GM13976 (cell line): ENCODE measurements around the gene HOXB9.

Experiments used
- DNase-seq: peaks from one replicate; pipeline ENCODE4 v3.0.0; 2012; ENCODE audit warnings: low spot score
- CTCF ChIP-seq: IDR thresholded peaks from 2 replicates; pipeline ENCODE4 v1.5.1; 2012; ENCODE audit warnings: borderline replicate concordance, mild to moderate bottlenecking; ENCODE audit not compliant: insufficient read depth; ENCODE audit errors: extremely low read depth, missing control alignments, control extremely low read depth
- in situ Hi-C: fragments of 300-500 bp; cut with MboI; formaldehyde crosslinking; loops from one replicate; pipeline ENCODE4 v1.12.0; 2022; ENCODE audit warnings: low sequenced_read_pairs, mixed read lengths, inconsistent platforms; ENCODE audit not compliant: unreplicated experiment

The HOXB9 gene

DNA sequence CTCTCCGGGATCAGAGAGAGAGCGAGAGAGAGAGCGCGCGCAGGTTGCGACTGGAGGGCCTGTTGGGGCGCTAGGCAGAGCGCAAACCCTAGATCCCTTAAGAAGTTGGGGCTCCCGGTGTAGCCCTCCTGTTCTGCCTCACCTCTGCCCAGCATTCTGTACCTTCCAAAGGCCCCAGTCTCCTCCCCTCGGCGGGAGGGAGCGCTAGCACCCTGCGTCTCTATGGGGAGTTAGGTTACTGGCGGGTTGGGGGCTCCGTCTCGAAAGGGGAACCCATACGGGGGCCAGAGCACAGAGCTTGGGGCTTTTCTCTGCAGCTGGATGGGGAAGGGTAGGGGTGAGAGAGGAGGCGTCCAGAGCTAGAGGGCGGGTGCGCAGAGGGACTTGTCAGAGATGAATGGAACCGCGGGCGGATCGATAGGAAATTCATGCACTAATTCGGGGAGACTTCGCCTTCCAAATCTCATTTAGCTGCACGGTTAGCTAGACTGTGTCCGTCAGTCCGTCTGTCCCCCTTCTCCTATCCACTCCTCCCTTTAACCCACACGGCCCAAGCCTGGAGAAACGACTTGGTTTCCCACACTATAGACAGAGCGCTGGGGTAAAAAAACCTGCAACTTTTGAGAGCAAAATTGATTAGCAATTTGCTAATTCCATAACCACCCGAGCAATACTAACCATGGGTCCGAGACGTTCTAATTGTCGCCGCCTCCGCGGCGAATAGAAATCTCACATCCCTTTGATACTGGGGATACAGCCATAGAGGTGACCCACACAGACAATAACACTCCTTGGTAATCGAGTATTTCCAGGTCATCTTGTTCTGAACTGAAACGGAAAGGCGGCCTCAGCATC, 47.3 kb downstream of the HOXB9 start:
- in situ Hi-C loops = no loop called here
- no peak for TF ChIP-seq CTCF
- no peak for DNase-seq

DNA sequence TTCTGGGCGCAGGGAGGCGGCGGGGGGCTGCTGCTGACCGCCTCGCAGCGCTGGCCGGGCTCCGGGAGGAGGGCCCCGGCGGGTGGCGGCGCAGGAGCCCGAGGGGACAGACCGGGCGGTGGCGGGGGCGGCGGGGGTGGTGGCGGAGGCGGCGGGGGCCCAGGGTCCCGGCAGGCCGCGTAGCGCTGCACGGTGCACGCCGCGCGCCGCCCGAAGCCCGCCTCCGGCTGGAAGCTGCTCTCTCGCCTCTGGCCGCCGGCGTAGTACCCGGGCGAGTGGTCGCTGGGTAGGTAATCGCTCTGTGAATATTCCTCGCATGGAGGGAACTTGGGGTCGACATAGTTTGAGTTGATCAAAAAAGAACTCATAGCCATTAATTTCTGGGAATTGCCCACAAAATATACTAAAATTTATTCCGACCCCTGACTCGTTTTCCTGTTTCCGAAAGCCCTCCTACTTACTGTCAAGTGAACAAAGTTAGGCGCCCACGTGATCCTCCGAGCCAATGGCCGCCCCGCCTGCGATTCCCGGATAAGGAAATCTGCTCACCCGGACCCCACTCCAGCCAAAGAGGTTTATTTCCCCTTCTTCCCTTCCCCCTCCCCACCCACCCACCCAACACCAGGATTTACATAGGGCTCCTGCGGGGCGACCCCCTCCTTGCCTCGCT, 48.1 kb downstream of the HOXB9 start, which contains the start of gene HOXB4:
TSS of gene HOXB4 (minus strand) at position 405 of the 670 bp plus-strand sequence. CDS start at position 374, 31 bp downstream.
- no peak for TF ChIP-seq CTCF
- in situ Hi-C loops = no loop called here
- DNase-seq = peak; percentile 82

- in situ Hi-C loops = no loop called here
- peak; percentile 54 for DNase-seq
- TF ChIP-seq CTCF = no peak
Measured at GRCh38 chr17:48577330-48577945, 48.7 kb downstream of the HOXB9 start.

GRCh38 chr17:48576479-48577309, 49.5 kb downstream of the HOXB9 start:
- in situ Hi-C loops = no loop called here
- no peak for TF ChIP-seq CTCF
- DNase-seq = no peak

DNA sequence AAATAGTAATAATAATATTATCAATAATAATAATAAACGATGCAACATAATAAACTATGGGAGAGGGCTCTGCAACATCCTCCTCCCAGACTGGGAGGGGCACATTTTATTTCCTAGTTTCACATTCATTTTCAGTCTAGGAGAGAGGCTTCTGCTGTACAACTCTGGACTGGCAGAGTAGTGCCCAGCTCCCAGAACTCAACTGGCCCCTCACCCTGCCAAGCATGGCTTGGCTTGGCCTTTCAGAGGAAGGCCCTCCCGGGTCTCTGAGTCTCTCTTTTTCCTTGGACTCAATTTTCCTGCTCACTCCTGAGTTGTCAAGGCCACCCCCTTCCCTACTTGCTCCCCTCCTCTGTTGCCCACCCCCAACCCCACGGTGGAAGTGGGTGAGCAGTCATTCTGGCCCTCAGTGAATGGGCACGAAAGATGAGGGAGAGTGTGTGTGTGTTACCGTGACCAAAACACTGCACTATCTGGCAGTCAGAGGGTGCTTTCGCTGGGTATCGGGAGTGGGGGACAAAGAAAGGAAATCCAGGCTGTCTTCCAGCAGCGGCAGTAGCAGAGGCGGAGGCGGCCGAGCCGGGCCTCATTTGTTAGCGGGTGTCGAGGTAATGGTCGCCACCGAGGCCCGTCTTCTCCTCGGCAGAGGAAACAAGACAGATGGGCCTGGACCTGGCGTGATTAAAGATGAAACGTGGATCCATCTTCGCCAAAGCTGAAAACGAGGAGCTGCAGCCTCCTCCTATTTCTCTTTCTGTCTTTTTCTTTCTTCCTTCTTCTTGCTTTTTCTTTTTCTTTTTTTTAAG, 50.3 kb downstream of the HOXB9 start:
- TF ChIP-seq CTCF = no peak
- DNase-seq = no peak
- in situ Hi-C loops = no loop called here
